GM18511 (cell line): ENCODE results near the gene RAB15.

Experiments used
- ATAC-seq: cut with Tn5 transposase; IDR thresholded peaks from one replicate; pipeline ENCODE4 v1.9.1; 2021; ENCODE audit warnings: mild to moderate bottlenecking, moderate library complexity; ENCODE audit not compliant: unreplicated experiment

RAB15 gene

DNA sequence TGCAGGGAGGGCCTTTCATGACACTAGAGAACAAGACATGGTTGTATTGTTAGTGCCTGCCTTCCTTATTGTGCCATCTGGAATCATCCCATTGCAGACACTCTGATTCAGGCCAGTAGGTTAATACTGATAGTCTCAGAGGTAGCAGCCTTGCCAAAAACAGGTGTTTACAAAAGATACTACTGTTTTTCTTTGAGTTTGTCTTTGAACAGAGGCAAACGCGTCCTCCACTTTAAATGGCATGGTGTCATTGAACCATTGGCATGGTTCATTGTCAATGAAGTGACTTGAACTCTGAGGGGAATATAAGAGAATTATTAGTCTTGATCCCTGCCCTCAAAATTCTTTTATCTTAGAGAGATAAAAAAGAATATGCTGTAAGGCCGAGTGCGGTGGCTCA lies 18.8 kb upstream of the RAB15 start:
- ATAC-seq = no peak

DNA sequence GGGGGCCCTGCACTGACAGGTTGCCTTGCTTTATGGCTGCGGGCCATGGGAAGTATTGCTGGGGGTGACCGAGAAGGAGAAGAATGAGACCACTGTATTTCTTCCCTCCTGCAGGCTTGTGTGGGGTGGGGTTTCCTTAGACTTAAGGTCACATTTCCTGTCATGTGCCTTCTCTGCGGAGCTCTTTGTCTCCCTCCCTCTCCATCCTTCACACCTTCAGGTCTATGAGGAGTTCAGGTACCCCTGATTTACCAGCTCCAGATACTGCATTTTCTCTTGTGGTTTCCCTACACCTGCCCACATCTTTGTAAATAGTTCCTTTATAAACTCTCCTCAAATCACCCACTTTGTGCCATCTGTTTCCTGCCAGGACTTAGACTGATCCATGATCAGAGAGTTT lies 18.2 kb upstream of the RAB15 start:
- ATAC-seq = no peak

DNA sequence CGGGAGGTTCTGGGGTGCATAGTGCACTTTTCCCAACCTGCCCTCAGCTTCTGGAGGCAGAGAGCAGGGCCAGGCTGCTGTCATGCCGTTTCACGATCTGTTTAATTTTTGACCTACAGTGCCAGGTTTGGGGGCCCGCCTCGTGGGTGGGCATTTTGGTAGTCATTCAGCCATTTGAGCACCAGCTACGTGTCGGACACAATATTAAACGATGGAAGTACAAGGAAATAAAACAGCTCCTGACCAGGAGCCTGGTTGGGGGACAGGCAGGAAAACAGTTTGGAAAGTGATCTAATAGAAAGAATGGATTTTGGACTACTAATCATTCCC lies 15.3 kb upstream of the RAB15 start:
- ATAC-seq = peak; percentile 6

DNA sequence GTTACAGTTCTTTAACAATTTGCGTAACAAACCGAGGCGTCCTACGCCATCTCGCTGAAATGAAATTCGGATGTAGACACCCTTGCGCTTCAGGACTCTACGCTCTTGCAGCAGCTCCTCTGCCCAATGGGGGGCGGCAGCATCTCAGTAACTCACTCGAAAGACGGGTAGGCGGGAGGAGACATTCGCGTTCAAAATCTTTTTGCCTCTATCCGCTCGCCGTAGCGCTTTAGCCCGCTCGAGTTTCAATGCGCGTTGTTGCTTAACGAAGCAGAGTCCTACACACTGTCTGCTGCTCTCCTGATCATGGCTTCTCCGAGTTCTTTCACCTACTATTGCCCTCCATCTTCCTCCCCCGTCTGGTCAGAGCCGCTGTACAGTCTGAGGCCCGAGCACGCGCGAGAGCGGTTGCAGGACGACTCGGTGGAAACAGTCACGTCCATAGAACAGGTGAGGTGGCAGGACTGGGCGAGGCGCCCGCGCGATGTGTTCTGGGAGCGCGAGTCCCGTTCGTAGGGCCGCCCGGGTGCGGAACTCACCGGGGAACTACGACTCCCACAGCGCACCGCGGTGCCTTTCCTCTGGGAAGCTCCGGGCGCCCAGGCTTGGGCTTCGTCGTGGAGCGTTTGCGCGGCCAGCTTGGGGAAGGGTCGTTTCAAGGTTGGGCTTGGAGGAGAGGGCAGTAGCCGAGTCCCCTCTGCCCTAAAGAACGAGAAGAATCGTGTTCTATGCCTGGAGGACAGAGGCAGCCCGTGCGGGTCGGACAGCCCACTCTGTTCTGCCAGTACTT lies 14.7 kb upstream of the RAB15 start, which contains the start of gene FNTB:
Gene FNTB (plus strand): TSS at position 248 of the 790 bp plus-strand sequence. CDS start 59 bp downstream, at position 307.
- peak; percentile 96 for ATAC-seq

DNA sequence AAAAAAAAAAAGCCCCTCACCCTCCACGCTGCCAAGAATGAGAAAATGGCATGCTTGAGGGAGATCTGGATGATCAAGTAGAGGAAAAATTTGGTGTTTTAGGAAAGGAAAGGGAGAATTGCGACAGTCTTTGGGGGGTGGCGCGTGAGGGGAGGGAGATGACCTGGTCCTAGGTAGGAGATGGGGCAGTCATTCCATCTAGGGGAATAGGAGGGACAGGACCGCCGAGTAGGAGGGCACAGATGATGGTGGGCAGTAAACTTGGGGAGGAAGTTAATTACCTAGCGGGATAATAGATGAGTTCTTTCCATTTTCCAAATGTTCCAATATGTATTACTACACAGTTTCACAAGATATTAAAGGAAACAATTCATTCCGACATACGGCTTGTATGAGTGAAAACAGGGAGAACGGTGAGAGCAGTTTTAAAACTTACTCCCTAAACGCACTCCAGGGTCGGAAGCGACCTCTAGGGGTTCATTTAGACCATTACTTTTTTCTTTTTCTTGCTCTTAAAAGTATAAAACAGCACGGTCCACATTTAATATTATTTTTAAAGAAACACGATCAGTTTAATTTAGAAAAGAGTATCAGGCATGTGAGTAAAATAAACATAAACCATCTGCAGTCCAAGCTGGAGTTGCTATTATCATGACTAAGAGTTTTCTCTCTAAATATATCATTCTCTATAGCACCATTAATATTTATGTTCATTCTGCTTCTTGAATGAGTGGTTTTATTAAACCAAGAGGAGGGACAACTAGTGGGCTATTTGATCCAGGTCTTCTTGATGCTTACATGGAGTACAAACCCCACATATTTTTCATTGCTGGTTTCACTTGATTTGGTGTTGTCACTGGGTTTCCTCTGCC lies 11.5 kb upstream of the RAB15 start:
- no peak for ATAC-seq

DNA sequence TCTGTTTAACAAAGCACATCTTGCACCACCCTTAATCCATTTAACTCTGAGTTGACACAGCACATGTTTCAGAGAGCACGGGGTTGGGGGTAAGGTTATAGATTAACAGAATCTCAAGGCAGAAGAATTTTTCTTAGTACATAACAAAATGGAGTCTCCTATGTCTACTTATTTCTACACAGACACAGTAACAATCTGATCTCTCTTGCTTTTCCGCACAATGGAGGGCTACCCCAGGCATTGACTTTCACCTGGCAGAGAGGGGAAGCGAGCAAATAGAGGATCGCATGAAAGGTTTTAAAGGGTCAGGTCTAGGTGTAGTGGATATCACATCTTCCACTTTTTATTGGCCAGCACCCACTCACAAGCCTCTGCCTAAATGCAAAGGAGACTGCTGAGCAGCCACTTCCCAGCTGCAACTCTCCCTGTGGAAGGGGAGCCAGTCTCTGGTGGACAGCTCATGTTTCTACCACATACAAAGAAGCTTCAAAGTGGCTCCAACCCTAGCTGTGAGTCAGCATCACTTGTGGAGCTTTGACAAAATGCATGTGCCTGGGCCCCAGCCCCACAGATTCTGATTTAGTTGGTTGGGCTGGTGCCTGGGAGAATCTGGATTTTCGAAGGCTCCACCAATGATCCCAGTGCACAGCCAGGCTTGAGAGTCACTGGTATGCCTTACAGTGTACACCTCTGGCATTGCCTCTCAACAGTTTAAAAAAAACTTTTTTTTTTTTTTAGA lies 7.4 kb upstream of the RAB15 start:
- no peak for ATAC-seq

DNA sequence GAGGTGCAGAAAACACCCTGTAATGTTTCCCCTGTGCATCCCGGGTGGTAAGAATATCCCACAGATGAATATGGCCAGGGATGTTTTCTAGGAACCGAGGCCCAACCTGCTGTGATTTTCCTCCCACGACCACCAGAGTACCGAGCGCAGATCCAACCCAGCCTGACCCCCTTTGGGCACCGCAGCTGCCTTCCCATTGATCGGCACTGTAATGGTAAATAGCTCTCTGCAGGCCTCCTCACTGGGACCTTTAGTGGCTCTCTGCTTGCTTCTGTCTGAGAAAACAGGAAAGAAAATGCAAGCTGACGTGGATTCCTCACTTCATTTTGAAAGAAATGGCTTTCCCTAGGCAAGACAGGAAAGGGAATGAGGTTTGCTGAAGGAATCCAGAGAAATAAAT lies 2.4 kb upstream of the RAB15 start:
- no peak for ATAC-seq

DNA sequence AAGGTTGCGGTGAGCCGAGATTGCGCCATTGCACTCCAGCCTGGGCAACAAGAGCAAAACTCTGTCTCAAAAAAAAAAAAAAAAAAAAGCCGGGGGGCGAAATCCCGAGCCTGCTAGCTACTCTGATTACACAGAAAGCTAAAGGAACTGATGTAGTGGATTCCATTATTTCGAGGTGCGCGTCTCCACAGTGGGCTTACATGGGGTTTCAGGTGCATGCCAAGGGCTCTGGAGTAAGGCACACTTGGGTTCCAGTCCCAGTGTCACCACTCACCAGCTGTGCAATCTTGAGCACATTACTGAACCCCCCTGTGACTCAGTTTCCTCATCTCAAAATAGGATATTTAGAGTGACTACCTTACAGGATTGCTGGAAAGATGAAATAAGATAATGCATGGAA lies 1.7 kb upstream of the RAB15 start:
- ATAC-seq = no peak

DNA sequence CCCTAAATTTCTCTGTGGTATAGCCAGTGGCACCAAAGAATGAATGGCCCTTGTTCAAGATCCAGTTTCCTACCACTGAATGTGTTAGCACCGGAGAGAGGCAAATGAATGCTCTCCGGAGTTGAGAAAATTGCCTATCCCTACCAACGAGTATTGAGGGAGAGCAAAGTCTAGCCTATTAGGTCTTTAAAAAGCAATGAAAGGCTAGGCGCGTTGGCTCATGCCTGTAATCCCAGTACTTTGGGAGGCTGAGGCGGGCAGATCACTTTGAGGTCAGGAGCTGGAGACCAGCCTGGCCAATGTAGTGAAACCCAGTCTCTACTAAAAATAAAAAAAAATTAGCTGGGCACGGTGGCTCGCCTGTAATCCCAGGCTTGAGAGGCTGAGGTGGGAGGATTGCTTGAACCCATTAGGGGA lies 898 bp upstream of the RAB15 start:
- ATAC-seq = no peak

DNA sequence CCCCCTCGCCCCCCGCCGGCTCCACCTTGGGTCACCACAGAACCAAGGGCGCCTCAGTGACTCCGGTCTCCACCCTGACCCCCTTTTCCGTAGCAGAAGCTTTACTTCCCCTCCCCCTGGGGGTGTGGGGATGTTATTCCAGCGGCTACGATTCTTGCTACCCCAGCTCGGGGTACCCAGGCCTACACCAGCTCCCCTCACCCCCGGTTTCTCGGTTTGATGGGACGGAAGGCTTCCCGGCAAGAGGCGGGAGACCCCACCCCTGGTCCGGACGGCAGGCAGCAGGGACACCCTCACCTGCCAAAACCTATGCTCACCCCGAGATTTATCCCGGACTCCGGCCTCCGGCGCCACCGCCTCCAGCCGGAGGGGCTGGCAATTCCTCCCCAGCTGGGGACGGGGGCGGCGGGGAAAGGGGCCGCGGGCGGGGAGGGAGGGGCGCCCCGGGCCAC lies 619 bp downstream of the RAB15 start:
- ATAC-seq = no peak

DNA sequence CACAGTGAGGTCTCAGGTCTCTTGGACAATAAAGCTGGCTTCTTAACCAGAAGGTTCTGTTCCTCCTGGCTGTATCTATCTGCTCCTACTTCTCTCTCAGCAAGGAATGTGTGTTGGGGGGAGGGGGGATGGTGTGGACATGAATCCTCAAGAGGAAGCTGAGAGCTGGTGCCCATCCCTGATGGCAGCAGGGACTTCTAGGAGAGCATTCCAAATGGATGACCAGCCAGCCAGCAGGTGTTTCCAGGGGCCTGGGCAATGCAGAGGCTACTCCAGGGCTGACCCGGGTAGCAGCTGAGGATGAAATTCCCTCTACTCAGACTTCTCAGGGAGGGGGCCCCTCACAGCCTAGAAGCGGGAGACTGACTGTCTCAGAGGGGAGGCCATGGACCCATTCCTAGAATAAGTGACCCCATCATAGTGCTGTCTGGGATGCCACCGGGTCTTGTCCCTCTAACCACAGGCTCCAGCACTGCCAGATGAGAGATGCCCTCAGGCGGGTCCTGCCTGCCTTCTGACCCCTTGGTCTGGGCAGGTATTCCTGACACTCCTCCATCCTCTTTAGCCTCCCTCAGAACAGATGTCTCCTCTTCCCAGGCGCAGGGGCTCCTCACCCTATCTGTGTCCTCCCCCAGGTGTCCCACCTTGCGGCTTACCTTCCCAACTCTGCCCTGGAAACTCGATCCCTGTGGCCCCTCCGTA lies 1.2 kb downstream of the RAB15 start:
- no peak for ATAC-seq

DNA sequence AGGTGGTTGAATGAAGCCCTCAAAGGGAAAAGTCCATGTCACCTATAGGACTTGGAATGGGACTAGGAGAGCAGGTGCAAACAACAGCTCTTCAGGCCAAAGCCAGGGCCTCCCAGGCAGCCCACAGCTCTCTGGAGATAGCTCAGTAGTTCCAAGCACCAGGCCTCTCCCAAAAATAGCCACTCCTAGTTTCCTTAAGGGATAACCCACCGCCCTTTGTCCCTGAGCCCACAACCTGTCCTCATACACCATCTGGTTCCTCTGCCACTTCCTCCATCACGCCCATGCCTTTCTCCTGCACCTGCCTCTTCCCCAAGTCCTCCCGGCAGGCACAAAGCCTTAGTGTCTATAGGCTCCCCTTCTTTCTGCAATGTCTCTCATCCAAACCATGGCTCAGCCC lies 2.1 kb downstream of the RAB15 start:
- no peak for ATAC-seq

DNA sequence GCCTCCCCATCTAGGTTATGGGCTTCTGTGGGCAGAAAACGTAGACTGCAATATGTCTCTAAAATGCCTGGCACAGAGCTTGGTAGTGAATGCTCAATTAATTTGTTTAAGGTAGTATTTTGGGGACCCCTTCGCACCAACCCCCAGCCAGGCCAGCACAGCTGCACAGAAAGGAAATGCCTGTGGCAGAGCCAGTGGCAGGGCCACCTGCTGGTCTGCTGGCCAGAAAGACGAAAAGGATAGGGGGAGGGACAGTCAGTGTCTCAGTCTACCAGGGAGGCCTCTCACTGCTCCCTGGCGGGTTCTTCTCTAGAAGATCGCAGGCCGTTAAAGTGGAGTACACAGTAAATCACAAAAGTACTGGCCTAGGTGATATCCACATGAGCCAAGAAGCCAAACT lies 3.5 kb downstream of the RAB15 start:
- ATAC-seq = no peak

DNA sequence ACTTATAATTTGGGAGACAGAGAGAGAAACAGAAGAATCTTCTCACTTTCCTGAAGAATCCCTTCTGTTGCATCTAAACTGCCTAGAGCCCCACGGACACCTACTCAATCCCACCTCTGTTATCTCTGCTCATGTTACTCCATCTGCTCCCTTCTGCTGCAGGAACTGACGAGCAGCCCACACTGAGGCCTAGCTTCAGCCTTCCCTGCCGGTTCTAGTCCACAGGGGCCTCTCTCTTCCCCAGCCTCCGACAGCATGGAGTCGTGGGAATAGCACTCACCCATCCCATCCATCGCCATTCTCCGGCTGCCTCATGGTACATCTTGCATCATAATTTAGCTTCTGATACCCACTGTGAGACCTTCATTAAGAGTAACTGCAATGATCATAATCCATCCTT lies 4.0 kb downstream of the RAB15 start:
- ATAC-seq = no peak

DNA sequence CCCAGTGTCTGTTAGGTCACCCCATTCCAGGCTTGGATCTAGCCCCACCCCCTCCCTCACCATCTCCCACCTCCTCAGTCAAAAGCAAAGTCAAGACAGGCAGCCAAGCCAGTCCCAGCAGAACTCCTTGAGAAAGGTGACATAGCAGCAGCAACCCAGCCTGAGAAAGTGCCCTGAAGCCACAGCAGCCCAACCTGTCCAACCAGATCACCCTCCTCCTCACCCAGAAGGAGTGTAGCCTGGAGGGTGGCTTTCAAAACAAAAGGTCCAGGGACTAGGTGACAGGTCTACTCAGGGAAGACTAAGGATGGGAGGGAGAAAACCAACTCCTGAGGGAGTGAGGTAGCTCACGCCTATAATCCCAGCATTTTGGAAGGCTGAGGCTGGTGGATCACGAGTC lies 5.2 kb downstream of the RAB15 start:
- no peak for ATAC-seq

DNA sequence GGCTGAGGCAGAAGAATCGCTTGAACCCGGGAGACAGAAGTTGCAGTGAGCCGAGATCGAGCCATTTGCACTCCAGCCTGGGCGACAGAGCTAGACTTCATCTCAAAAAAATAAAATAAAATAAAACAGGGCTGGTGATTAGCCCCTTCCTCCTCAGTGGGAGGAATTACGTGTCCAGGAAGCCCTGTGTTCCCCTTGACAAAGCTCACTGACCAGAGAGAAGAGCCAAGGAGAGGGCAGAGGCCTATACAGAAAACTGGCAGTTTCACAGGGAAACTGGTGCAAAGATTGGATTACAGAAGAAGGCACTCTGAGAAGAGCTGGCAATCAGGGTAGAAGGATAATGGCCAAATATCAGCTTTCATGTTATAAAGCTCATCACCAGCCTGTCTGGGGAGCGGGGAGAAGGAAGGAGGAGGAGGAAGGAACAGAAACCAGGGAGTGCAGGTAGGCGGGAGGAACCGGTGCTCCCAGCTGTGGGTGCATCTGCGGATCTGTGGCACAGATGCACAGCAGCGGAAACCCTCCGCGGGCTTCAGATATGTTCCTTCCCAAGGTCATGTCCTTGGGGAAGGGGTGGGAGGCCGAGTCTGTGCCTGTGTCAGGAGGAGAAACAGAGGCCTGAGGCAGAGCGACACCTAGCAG lies 6.7 kb downstream of the RAB15 start:
- no peak for ATAC-seq

DNA sequence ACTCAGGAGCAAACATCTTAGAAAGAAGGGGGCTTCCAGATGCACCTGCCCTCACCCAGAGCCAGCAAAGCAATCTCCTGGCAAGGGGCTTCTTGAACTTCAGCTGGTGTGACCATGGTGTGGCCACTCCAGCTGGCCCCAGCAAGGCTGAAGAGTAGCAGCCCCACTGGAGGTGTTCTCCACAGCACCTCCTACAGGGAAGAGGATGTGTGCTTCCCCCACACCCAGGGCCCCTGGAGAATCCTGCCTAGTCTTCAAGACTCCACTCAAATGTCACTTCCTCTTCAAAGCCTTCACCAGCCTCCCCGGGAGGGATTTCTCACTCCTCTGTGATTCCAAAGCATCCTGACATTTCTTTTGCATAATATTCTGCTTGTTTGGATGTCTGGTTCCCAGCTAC lies 8.5 kb downstream of the RAB15 start:
- no peak for ATAC-seq

DNA sequence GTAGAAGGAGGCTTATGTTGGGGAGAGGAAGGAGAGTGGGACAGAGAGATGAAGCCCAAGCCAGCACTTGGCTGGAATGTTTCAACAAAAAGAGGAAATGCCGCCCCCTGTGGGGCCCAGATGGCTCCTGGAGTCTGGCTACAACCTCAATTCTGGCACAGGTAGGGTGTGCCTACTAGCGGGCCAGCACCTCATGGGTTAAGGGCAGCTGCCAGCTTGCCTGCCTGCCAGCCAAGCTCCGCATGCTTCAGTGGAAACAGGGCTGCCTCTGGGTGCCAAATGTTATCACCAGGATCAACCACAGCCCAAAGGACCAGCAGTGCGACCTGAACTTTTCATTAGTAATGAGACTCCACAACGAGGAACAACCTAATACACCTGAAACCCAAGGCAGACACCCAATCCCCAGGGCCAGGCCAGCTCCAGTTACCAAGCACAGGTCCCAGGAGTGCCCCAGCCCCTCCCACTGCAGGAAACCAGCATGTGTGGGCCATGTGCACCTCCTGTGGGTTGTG lies 11.3 kb downstream of the RAB15 start:
- no peak for ATAC-seq

DNA sequence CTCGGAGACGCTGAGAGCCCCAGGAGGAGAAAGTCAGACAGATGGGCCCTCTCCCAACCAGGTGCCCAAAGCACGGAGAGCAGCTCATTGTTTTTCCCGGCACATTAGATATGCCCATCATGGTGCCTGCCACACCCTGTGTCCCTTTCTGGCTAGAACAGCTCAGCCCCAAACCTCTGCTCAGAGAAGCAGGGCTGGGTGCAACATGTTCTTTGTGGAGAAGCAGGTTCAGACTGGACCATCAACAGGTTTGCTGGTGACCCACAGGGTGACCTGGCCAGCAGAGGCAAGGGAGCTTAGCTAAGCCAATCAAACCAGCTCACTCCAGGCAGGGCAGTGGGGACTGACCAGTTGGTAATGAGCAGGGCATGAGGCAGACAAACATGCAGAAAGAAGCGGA lies 13.4 kb downstream of the RAB15 start:
- ATAC-seq = no peak

DNA sequence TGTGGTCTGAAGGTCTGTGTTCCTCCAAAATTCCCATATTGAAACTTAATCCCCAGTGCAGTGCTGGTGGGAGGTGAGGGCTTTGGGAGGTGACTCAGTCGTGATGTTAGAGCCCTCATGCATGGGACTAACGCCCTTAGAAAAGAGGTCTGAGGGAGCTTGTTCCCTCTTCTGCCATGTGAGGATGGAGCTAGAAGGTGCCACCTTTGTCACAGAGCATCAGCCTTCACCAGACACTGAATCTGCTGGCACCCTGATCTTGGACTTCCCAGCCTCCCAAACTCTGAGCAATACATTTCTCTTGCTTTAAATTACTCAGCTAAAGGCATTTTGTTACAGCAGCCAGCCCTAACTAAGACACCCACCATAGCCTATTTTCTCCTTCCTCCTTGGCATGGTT lies 13.9 kb downstream of the RAB15 start:
- no peak for ATAC-seq
